ENCODE measurements around the gene KCNA5.

Gene KCNA5

DNA sequence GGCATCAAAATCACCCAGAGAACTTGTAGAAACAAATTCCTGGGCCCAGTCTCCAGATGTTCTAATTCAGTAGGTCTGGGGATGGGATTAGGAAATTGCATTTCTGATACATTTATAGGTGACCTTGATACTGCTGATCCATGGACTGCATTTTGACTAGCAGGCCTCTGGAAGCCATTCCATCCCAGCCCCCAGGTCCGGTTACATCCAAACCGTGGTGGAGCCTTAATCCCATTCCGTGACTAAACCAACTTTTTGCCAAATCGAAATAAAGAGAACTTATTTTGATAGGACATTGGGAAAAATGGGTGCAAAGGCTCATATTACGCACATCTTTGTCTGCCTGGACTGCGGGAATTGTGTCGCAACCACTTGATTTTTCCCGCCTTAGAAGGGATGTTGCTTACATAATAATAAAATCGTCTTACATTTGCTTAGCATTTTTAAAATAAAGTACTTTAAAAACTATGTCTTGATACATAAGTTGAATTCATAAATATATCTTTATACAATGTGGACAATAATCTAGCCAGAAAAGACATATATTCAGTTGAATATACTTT is 5.8 kb upstream of the KCNA5 start:
- ATAC-seq (no peak), DNase-seq (no peak)
- peaks cover 18% of the 10 kb centered on the region for H3K27me3 Mint-ChIP-seq
- no peaks in the 10 kb centered on the region for H3K4me1 Mint-ChIP-seq
- H3K27ac Mint-ChIP-seq = no peak overlapping the region
- no peaks in the 10 kb centered on the region for H3K36me3 Mint-ChIP-seq (ENCODE audit: low read depth)
- no peaks in the 10 kb centered on the region for H3K9me3 Mint-ChIP-seq
- H3K4me3 Mint-ChIP-seq = no peak overlapping the region

DNA sequence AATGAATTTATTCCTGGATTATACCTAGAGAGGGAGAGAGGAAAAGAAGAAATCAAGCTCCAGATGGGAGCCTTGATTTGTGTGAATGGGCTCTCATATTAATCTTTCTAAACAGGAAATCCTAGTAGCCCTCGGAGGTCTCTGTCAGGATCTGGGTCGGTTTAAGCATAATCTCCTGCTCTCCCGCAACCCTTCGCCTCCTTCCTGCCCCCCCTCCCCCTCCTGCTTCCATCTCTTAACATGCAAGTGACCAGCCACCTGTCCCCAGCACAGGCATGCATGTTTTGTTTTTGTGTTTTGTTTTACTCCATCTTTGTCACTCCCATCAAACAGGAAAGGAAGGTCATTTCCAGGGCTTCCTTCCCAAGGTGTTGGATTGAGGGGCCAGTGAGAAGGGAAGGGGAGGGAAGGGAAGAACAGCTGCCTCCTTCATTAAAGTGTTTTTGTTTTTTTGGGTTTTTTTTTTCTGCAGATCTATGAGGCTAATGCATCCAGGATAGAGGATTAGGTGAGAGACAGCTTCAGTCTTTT is 4.8 kb upstream of the KCNA5 start:
- Mint-ChIP-seq H3K4me3 (no peak overlapping the region), H3K9me3 (no peaks in the 10 kb centered on the region), H3K27ac (no peak overlapping the region), H3K27me3 (peaks cover 23% of the 10 kb centered on the region), H3K36me3 (ENCODE audit: low read depth) (no peaks in the 10 kb centered on the region), H3K4me1 (no peaks in the 10 kb centered on the region)
- ATAC-seq = no peak
- DNase-seq = no peak

DNA sequence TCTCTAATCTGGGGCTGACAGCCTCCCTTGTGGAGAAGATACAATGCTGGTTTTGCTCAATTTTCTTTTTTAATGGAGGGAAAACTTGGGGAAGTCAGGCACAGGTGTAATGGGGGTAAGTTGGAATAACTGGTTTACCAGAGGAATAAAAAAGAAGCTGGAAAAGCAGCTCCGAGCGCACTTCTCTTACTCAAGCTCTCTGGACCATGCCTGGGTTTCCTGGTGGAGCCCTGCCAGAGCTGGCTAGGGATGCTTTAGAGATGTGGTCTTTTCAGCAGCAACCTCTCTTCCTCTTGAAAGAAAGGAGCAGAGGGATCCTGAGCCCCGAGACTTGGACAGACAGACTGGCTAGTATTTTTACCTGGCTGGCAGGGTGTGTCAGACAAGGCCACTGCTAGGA is 3.9 kb upstream of the KCNA5 start:
- H3K27me3 Mint-ChIP-seq = peaks cover 23% of the 10 kb centered on the region

DNA sequence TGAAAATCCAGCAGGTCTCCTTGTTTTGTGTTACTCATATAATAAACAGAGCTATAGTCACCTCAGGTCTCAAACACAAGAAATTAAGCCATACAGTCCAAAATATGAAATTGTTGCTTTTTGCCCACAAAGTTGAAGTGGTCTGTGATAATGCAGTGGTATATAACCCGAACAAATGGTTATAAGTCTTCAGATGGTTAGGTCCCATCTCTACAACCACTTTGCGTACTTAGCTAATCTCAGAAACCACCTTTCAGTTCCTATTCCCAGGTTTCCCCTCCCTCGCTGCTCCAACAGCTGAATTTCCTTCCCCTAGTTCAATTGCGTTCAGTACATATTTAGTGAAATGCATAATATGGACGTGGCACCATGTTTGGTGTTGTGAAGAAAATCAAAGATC is 3.3 kb upstream of the KCNA5 start:
- H3K4me1 Mint-ChIP-seq = no peaks in the 10 kb centered on the region
- H3K36me3 Mint-ChIP-seq (ENCODE audit: low read depth) = peaks cover 3% of the 10 kb centered on the region
- peaks cover 28% of the 10 kb centered on the region for H3K27me3 Mint-ChIP-seq
- DNase-seq (no peak), ATAC-seq (no peak)
- no peak overlapping the region for H3K27ac Mint-ChIP-seq
- H3K4me3 Mint-ChIP-seq = no peak overlapping the region
- no peaks in the 10 kb centered on the region for H3K9me3 Mint-ChIP-seq

More for the DNA sequence above, 3.9 kb upstream of the KCNA5 start:
- no peaks in the 10 kb centered on the region for H3K9me3 Mint-ChIP-seq
- ATAC-seq (no peak), DNase-seq (no peak)
- no peak overlapping the region for H3K27ac Mint-ChIP-seq
- H3K36me3 Mint-ChIP-seq (ENCODE audit: low read depth) = no peaks in the 10 kb centered on the region
- no peaks in the 10 kb centered on the region for H3K4me1 Mint-ChIP-seq
- H3K4me3 Mint-ChIP-seq = no peak overlapping the region

DNA sequence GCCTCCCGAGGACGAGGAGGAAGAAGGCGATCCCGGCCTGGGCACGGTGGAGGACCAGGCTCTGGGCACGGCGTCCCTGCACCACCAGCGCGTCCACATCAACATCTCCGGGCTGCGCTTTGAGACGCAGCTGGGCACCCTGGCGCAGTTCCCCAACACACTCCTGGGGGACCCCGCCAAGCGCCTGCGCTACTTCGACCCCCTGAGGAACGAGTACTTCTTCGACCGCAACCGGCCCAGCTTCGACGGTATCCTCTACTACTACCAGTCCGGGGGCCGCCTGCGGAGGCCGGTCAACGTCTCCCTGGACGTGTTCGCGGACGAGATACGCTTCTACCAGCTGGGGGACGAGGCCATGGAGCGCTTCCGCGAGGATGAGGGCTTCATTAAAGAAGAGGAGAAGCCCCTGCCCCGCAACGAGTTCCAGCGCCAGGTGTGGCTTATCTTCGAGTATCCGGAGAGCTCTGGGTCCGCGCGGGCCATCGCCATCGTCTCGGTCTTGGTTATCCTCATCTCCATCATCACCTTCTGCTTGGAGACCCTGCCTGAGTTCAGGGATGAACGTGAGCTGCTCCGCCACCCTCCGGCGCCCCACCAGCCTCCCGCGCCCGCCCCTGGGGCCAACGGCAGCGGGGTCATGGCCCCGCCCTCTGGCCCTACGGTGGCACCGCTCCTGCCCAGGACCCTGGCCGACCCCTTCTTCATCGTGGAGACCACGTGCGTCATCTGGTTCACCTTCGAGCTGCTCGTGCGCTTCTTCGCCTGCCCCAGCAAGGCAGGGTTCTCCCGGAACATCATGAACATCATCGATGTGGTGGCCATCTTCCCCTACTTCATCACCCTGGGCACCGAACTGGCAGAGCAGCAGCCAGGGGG is 979 bp downstream of the KCNA5 start:
- Mint-ChIP-seq H3K4me1 (peaks cover 5% of the 10 kb centered on the region), H3K9me3 (no peaks in the 10 kb centered on the region), H3K4me3 (no peak overlapping the region), H3K27ac (no peak overlapping the region), H3K36me3 (ENCODE audit: low read depth) (peaks cover 5% of the 10 kb centered on the region), H3K27me3 (peaks cover 25% of the 10 kb centered on the region)
- DNase-seq (no peak), ATAC-seq (no peak)

DNA sequence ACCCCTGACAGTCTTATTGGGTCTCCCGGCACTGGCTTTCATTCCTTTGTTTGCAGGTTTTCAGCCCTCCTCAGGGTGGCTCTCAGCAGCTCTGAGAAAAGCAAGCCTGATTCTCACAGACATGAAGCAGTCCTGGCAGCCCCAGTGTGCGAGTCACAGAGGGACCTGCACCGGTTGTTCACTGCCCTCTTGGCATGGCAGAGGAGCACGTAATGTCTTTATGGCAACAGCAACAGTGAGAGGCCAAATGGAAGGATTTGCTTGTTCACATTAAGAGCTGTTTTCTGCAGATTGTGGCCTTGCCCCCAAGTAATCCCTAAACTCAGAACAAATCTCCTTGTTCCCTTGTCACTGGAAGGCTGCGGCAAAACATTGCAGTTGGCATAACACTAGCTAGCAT is 3.4 kb downstream of the KCNA5 start:
- ATAC-seq = no peak
- H3K27ac Mint-ChIP-seq = no peak overlapping the region
- no peak overlapping the region for H3K4me3 Mint-ChIP-seq
- peaks cover 5% of the 10 kb centered on the region for H3K36me3 Mint-ChIP-seq (ENCODE audit: low read depth)
- H3K27me3 Mint-ChIP-seq = peaks cover 23% of the 10 kb centered on the region
- H3K9me3 Mint-ChIP-seq = no peaks in the 10 kb centered on the region
- H3K4me1 Mint-ChIP-seq = peaks cover 10% of the 10 kb centered on the region
- DNase-seq = no peak

DNA sequence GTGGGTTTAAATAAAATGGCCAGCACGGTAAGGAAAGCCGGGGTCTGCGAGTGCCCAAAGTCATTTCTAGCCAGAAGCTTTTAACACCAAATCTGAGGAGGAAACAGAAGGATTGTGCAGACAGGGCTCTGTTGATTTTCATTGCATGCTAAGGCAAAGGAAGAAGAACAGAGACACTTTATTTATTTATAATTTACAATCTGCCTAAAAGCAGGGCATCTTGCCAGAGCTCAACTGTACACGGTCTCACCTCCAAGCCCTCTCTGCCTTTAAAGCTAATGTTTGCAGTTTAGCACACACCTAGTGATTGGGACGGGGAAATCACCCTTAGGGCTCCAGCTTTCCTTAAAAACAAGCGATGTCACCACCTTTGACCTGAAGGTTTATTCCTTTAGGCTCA is 4.0 kb downstream of the KCNA5 start:
- DNase-seq (no peak), ATAC-seq (no peak)
- H3K4me3 Mint-ChIP-seq = no peak overlapping the region
- H3K36me3 Mint-ChIP-seq (ENCODE audit: low read depth) = peaks cover 5% of the 10 kb centered on the region
- no peaks in the 10 kb centered on the region for H3K9me3 Mint-ChIP-seq
- H3K4me1 Mint-ChIP-seq = peaks cover 10% of the 10 kb centered on the region
- peaks cover 19% of the 10 kb centered on the region for H3K27me3 Mint-ChIP-seq
- no peak overlapping the region for H3K27ac Mint-ChIP-seq

DNA sequence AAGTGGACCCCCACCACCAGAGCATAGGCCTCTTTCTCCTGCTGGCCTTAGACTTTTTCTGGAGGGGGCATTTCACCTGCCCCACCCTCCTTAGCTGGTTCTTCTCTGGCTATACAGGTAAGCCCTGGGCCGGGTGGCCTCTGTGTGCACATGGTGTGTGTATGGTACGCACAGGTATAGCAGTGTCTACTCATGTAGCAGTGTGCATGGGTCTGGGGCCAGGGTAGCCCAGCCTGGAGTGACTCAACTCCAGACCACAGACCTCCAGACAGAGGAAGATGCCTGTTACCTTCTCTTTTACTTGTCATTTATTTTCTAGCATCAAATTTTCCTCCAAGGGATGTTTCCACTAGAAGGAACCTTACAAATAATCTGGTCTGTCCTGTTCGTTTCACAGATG is 6.9 kb downstream of the KCNA5 start:
- peaks cover 5% of the 10 kb centered on the region for H3K27me3 Mint-ChIP-seq
- DNase-seq (no peak), ATAC-seq (no peak)
- no peaks in the 10 kb centered on the region for H3K36me3 Mint-ChIP-seq (ENCODE audit: low read depth)
- H3K27ac Mint-ChIP-seq = no peak overlapping the region
- H3K4me1 Mint-ChIP-seq = peaks cover 13% of the 10 kb centered on the region
- no peaks in the 10 kb centered on the region for H3K9me3 Mint-ChIP-seq
- H3K4me3 Mint-ChIP-seq = no peak overlapping the region

DNA sequence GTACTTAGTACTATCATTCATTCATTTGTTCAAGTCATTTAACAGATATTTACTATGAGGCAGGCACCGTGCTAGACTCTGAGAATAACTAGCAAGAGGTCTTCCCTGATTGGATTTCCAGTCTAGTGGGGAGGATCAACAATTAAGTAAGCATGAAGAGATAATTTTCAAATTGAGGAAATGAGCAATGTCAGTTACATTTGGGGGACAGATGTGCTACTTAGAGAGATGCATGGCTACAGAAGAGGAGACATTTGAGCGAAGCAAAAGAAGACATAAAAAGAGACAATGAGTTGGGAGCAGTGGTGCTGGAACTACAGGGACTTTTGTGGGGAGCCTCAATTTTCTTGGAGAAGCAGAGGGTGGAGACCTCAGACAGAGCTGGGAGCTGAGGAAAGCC is 7.7 kb downstream of the KCNA5 start:
- DNase-seq = no peak
- no peaks in the 10 kb centered on the region for H3K9me3 Mint-ChIP-seq
- H3K36me3 Mint-ChIP-seq (ENCODE audit: low read depth) = no peaks in the 10 kb centered on the region
- ATAC-seq = no peak
- peaks cover 3% of the 10 kb centered on the region for H3K27me3 Mint-ChIP-seq
- no peak overlapping the region for H3K4me3 Mint-ChIP-seq
- peaks cover 13% of the 10 kb centered on the region for H3K4me1 Mint-ChIP-seq
- H3K27ac Mint-ChIP-seq = no peak overlapping the region

DNA sequence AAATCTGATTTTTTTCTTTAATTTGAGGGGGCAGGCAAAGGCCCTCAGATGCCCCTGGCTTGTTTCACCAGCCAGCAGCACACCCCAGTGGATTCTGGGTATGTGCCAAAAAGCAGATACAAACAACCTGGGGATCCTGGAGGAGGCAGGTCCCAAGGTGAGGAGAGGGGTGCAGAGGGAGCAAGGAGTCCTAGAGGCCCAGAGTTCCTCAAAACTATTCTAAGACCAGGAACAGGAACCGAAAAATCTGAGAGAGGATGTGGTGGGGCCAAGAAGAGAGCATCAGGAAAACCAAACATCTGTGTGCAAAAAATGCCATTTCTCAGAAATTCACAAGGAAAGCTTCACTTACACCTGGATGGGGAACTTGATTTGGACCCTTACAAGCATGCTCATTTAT is 8.2 kb downstream of the KCNA5 start:
- Mint-ChIP-seq H3K27ac (no peak overlapping the region), H3K4me1 (peaks cover 13% of the 10 kb centered on the region), H3K27me3 (peaks cover 6% of the 10 kb centered on the region), H3K9me3 (no peaks in the 10 kb centered on the region), H3K36me3 (ENCODE audit: low read depth) (no peaks in the 10 kb centered on the region), H3K4me3 (no peak overlapping the region)
- ATAC-seq (no peak), DNase-seq (no peak)

DNA sequence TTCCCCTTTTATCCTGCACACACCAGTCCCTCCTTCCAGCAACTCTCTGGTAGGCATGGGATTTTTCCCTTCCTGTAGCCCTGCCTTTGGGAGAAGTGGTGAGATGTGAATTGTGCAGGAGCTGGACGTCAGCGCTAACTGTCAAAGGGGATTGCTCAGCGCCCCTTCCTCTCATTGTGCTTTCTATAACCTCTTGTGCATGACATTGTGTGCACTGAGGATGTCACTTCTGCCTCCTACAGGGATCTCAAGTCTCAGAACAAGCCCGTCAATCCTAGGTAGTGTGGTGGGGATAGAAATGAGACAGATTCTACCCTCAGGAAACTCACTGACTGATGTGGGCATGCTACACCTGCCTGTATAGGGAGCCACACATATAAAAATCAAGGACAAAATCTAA is 8.7 kb downstream of the KCNA5 start:
- Mint-ChIP-seq H3K4me3 (no peak overlapping the region), H3K27ac (no peak overlapping the region), H3K36me3 (ENCODE audit: low read depth) (no peaks in the 10 kb centered on the region), H3K9me3 (no peaks in the 10 kb centered on the region), H3K4me1 (peaks cover 13% of the 10 kb centered on the region), H3K27me3 (peaks cover 6% of the 10 kb centered on the region)
- ATAC-seq (no peak), DNase-seq (no peak)

DNA sequence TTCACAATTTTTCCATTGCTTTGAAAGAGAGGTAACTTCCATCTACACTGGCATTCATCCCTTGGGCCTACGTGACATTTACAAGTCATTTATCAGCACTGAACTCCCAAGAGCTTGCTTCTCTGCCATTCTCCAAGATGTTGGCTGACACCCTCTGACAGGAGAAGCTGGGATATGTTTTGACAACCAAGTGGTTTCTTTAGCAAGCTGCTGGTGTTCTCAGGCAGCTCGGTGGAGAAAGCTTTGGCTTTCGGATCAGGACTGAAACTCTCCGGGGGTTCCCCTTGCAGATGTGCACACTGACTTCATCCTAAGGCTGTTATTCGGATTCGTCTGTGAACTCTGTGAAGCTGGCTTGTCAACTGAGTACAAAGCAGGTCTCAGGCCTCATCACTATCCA is 15.7 kb downstream of the KCNA5 start:
- Mint-ChIP-seq H3K9me3 (no peaks in the 10 kb centered on the region), H3K4me1 (no peaks in the 10 kb centered on the region), H3K4me3 (no peak overlapping the region), H3K36me3 (ENCODE audit: low read depth) (no peaks in the 10 kb centered on the region), H3K27ac (no peak overlapping the region), H3K27me3 (peaks cover 6% of the 10 kb centered on the region)
- DNase-seq (no peak), ATAC-seq (no peak)

DNA sequence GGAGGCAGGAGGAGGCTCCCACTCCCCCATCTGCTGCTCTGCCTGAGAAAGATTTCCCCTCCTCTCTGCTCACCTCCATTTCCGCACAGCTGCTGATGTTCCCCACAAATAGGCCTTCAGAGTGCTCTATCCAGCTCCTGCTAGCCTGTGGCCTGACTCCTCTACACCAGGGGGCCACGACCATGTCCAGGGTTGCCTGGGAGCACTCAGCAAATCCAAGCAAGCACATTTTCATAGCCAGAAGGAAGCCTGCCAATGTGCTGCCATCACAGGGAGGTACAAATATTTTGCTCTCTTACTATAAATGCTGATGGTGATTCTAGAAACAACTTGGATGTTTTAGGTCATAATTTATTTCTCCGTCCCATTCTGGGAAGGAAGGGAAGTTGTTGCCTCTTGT is 17.3 kb downstream of the KCNA5 start:
- ATAC-seq (no peak), DNase-seq (no peak)
- H3K9me3 Mint-ChIP-seq = no peaks in the 10 kb centered on the region
- H3K36me3 Mint-ChIP-seq (ENCODE audit: low read depth) = no peaks in the 10 kb centered on the region
- H3K4me3 Mint-ChIP-seq = no peak overlapping the region
- H3K27ac Mint-ChIP-seq = no peak overlapping the region
- peaks cover 6% of the 10 kb centered on the region for H3K27me3 Mint-ChIP-seq
- H3K4me1 Mint-ChIP-seq = no peaks in the 10 kb centered on the region

DNA sequence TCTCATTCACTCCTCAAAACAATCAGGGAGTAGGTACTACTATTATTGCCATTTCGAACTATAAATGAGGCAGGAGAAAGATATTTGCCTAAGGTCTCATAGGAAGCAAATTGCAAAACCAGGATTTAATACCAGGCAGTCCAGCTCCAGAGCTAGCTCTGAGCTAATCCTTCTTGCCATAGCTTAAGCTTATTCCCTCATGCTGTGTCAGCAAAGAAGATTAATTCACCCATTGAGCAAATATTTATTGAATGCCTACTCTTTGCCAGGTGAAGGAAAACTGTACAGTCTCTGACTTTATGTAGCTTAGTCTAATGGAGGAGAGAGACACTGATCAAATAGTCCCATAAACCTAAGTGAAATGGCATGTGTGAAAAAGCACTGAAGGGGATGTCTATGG is 19.5 kb downstream of the KCNA5 start:
- no peak for DNase-seq
- H3K4me1 Mint-ChIP-seq = no peaks in the 10 kb centered on the region
- no peaks in the 10 kb centered on the region for H3K9me3 Mint-ChIP-seq
- H3K4me3 Mint-ChIP-seq = no peak overlapping the region
- no peaks in the 10 kb centered on the region for H3K36me3 Mint-ChIP-seq (ENCODE audit: low read depth)
- H3K27ac Mint-ChIP-seq = no peak overlapping the region
- H3K27me3 Mint-ChIP-seq = peaks cover 2% of the 10 kb centered on the region
- ATAC-seq = no peak

DNA sequence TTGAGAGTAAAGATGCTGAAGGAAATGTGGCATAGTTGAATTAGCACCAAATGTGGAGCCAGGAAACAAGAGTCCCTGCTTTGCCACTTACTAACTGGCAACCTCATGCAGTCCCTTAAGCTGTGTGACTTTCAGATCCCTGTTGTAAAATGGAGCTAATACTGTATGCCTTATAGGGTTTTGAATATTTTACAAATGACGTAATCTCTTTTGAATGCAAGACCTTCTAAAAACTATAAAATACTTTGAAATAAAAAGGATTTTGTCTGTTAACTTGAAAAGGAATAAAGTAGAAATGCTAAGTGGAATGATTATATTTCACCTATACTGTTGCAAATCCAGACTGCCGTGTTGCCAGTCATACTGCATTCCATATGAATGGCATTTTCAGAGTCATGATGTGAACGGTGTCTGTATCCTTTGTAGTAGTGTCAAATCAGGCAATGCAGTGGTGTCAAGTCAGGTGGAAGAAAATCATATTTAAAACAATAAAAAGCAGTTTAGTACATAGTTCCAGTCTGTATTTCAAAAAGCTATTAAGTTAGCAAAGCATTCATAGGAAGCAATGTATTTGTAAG is 21.3 kb downstream of the KCNA5 start:
- Mint-ChIP-seq H3K27me3 (peaks cover 2% of the 10 kb centered on the region), H3K4me3 (no peak overlapping the region), H3K9me3 (no peaks in the 10 kb centered on the region)

More for the DNA sequence above, 21.3 kb downstream of the KCNA5 start:
- no peak for DNase-seq
- Mint-ChIP-seq H3K36me3 (ENCODE audit: low read depth) (no peaks in the 10 kb centered on the region), H3K4me1 (no peaks in the 10 kb centered on the region), H3K27ac (no peak overlapping the region)
- ATAC-seq = no peak

Data from activated naive CD8-positive, alpha-beta T cell treated with anti-CD3 and anti-CD28 coated beads, Interleukin-2, amount 50 U/mL, for 24 hours (primary cell).